SU-DHL-6 (cell line): ENCODE data around the gene MRE11.

Source experiments
- H2AFZ ChIP-seq: fragments of 200-600 bp; sonication (generic); 2 replicates; pipeline ENCODE4 v1.6.1; 2014; ENCODE audit warnings: low read depth, mild to moderate bottlenecking, moderate library complexity, mixed read lengths, antibody characterized with exemption, low read length; ENCODE audit not compliant: severe bottlenecking
- H3F3A ChIP-seq: fragments of 200-600 bp; shearing (Covaris generic); 2 replicates; pipeline ENCODE4 v1.6.0; 2016; ENCODE audit warnings: antibody characterized with exemption, mild to moderate bottlenecking; ENCODE audit not compliant: insufficient read depth
- H3K27ac ChIP-seq: fragments of 200-600 bp; sonication (generic); 2 replicates; pipeline ENCODE4 v1.5.1; 2016; ENCODE audit warnings: low read depth, mild to moderate bottlenecking, low read length, moderate library complexity, mixed read lengths
- H3K27me3 ChIP-seq: fragments of 200-600 bp; sonication (generic), shearing (Covaris generic); 2 replicates; pipeline ENCODE4 v1.6.0; 2014; ENCODE audit warnings: mild to moderate bottlenecking, low read length
- H3K36me3 ChIP-seq: fragments of 200-600 bp; sonication (generic); 2 replicates; pipeline ENCODE4 v1.6.1; 2014; ENCODE audit warnings: mild to moderate bottlenecking, low read length, mixed read lengths
- H3K4me2 ChIP-seq: fragments of 300-600, 200-600 bp; shearing (Covaris generic), sonication (generic); 2 replicates; pipeline ENCODE4 v1.6.0; 2014; ENCODE audit warnings: low read length, low read depth, mild to moderate bottlenecking; ENCODE audit not compliant: poor library complexity, severe bottlenecking
- H3K4me3 ChIP-seq: fragments of 200-600 bp; sonication (generic); 2 replicates; pipeline ENCODE4 v1.5.1; 2014; ENCODE audit warnings: antibody characterized with exemption, low read length, mild to moderate bottlenecking, mixed read lengths; ENCODE audit not compliant: insufficient read depth, poor library complexity, severe bottlenecking
- H3K79me2 ChIP-seq: fragments of 200-600 bp; sonication (generic); 2 replicates; pipeline ENCODE4 v1.6.1; 2014; ENCODE audit warnings: mild to moderate bottlenecking, low read length, moderate library complexity; ENCODE audit not compliant: insufficient read depth
- H3K9ac ChIP-seq: fragments of 200-600 bp; sonication (generic); 2 replicates; pipeline ENCODE4 v1.7.0; 2014; ENCODE audit warnings: mild to moderate bottlenecking, low read length
- H3K9me2 ChIP-seq: fragments of 200-600 bp; sonication (generic); replicated peaks from 2 replicates; pipeline ENCODE4 v1.6.1; 2014; ENCODE audit warnings: low read length; ENCODE audit not compliant: insufficient read depth
- H3K9me3 ChIP-seq: fragments of 200-600 bp; sonication (generic); 2 replicates; pipeline ENCODE4 v1.6.1; 2014; ENCODE audit warnings: low read length, mixed read lengths; ENCODE audit not compliant: insufficient read depth
- H4K20me1 ChIP-seq: fragments of 200-600 bp; sonication (generic); 2 replicates; pipeline ENCODE4 v1.6.1; 2014; ENCODE audit warnings: low read depth, mild to moderate bottlenecking, antibody characterized with exemption, low read length, moderate library complexity, mixed read lengths
- CTCF ChIP-seq: fragments of 200-600 bp; sonication (generic); IDR thresholded peaks from one replicate; pipeline ENCODE4 v1.5.1; 2017; ENCODE audit warnings: antibody characterized with exemption, mild to moderate bottlenecking, low read length, moderate library complexity; ENCODE audit not compliant: insufficient read depth, poor library complexity, severe bottlenecking
- EZH2phosphoT487 ChIP-seq: fragments of 200-600 bp; sonication (generic), shearing (Covaris generic); conservative IDR thresholded peaks from 2 replicates; pipeline ENCODE4 v1.6.1; 2018; ENCODE audit warnings: mild to moderate bottlenecking, antibody characterized with exemption, low read length, moderate library complexity, mixed read lengths

MRE11 gene

DNA sequence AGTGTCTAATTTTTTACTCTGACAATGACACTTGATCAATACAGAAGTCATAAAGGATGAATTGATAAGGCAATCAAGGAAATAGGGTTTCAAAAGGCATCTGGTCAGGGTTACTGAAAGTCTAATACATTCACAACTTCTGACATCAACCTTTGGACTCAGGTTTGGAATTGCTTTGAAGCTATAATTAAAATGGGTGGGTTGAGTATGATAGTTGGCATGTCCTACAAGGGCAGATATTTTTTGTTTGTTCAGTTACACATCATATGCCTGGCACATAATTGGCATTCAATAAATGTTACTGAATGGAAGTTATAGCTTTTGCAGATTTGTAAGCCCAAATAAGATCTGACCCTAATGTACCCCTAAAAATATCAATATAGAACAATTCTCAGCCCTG, 42.7 kb upstream of the MRE11 start:
- H3K27ac ChIP-seq, result no peak overlapping the region
- no peak overlapping the region for H3K4me2 ChIP-seq

DNA sequence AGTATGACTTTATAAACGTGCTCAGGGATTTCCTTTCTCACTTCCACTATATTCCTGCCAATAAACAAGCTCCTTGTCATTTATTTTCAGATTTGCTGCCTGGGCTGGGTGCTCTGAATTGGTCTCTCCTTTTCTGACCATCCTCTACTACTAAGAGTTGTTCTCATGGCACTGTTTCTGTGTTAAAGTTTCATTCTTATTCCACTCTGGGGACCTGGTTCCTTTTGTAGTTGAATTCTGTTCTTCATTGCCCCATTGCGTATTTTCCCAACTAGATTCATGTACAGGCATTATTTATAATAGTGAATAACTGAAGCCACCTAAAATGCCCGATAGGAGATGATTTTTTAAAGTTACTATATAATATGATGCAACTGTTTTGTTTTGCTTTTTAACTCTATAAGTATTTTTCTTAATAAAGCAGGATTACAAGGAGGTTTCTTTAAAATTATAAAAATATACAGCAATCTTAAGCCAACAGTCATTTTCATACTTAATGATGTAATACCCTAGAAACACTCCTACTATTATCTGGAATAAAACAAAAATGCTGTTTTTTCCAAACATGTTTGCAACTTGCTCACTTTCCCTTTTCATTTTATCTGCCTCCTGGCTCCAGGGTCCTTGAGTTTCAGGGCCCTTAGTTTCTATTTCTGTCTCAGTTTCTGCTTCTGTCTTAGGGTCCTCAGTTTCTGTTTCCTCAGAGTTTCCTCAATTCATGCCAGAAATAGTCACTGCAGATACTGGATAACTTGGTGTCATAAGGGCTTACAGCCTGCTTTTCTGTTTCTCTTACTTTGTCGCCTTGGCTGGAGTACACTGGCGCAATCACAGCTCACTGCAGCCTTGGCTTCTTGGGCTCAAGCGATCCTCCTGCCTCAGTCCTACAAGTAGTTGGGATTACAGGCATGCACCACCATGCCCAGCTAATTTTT, 40.3 kb upstream of the MRE11 start:
- TF ChIP-seq CTCF (no peak), EZH2phosphoT487 (no peak)
- Histone ChIP-seq H4K20me1 (no peaks in the 10 kb centered on the region), H3K9me3 (no peaks in the 10 kb centered on the region), H3K9ac (no peak overlapping the region), H3K9me2 (no peaks in the 10 kb centered on the region), H3K4me3 (no peak overlapping the region), H3K27ac (no peak overlapping the region), H3F3A (no peaks in the 10 kb centered on the region), H3K36me3 (no peaks in the 10 kb centered on the region), H3K27me3 (no peaks in the 10 kb centered on the region; the same call in 1 of the 2 replicates), H3K4me2 (no peak overlapping the region), H2AFZ (no peak overlapping the region), H3K79me2 (no peaks in the 10 kb centered on the region)

More for the DNA sequence above, 42.7 kb upstream of the MRE11 start:
- Histone ChIP-seq H3K79me2 (no peaks in the 10 kb centered on the region), H3K9me2 (no peaks in the 10 kb centered on the region), H3F3A (no peaks in the 10 kb centered on the region), H3K36me3 (no peaks in the 10 kb centered on the region), H3K9me3 (no peaks in the 10 kb centered on the region), H3K4me3 (no peak overlapping the region), H4K20me1 (no peaks in the 10 kb centered on the region), H2AFZ (no peak overlapping the region), H3K27me3 (no peaks in the 10 kb centered on the region), H3K9ac (no peak overlapping the region)
- TF ChIP-seq CTCF (no peak), EZH2phosphoT487 (no peak)

DNA sequence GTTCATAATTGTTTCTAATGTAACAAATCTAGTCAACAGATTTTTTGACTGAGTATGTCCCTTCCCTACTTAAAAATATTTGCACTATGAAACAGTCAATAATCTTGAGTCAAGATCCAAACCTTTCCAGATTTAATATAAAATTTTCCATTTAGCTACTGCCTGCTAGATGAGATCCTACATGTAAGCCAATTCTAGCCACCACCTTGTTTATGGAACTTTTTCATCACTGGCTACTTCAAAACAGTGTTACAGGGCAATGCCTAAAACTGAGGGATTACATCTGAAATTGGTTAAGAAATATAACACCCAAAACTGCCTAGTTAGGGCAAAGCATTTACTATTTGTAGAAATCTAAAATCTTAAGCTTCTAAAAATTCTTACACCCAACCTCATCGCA, 39.6 kb upstream of the MRE11 start:
- H3K4me2 ChIP-seq, result no peak overlapping the region
- no peak overlapping the region for H3K9ac ChIP-seq
- H3K79me2 ChIP-seq, result no peaks in the 10 kb centered on the region
- H3K27ac ChIP-seq, result no peak overlapping the region
- no peaks in the 10 kb centered on the region for H3K9me3 ChIP-seq
- H3K9me2 ChIP-seq, result no peaks in the 10 kb centered on the region
- H3K36me3 ChIP-seq, result no peaks in the 10 kb centered on the region
- H3K4me3 ChIP-seq, result no peak overlapping the region
- no peaks in the 10 kb centered on the region for H4K20me1 ChIP-seq
- TF ChIP-seq CTCF (no peak), EZH2phosphoT487 (no peak)
- H2AFZ ChIP-seq, result no peak overlapping the region
- H3F3A ChIP-seq, result no peaks in the 10 kb centered on the region
- no peaks in the 10 kb centered on the region; the same call in 1 of the 2 replicates for H3K27me3 ChIP-seq
